ENCODE data around the gene RCVRN. TPM values are rescaled to one million over a fixed set of nuclear protein-coding genes. Genes with fewer than 3 reads are reported as not detected.

The RCVRN gene
- total RNA-seq, 4 donors from 2014 or later = 0.06 to 1.1 (median 0.24) TPM

GRCh38 chr17:9894231-9894630 is 10.8 kb downstream of the RCVRN start:
- no peak for DNase-seq (ENCODE audit: low spot score in 2 of 2)
- TF ChIP-seq CTCF (IDR thresholded peaks at IDR 0.05) = no peak
- TF ChIP-seq POLR2A (IDR thresholded peaks at IDR 0.05) = no peak
- H3K4me3 ChIP-seq (ENCODE audit: low read depth, poor library complexity, severe bottlenecking) = no peak overlapping the region
- intact Hi-C loops (cut with DNase I; ENCODE audit: low total_unique reads) = no loop called here
- 80 to 91% methylated on average over 3 of the region's 3 CpGs for WGBS, 2 donors

- DNase-seq (ENCODE audit: low spot score in 2 of 2) = no peak
- no peak overlapping the region for H3K4me3 ChIP-seq (ENCODE audit: low read depth, poor library complexity, severe bottlenecking)
- WGBS, 2 donors = 43 to 46% methylated on average over 3 of the region's 3 CpGs
- intact Hi-C loops (cut with DNase I; ENCODE audit: low total_unique reads) = no loop called here
- TF ChIP-seq POLR2A (IDR thresholded peaks at IDR 0.05) = no peak
- no peak for TF ChIP-seq CTCF (IDR thresholded peaks at IDR 0.05)
Observed at GRCh38 chr17:9893411-9894012, 11.6 kb downstream of the RCVRN start.

- intact Hi-C loops (cut with DNase I; ENCODE audit: low total_unique reads) = no loop called here
- DNase-seq (ENCODE audit: low spot score in 2 of 2) = no peak
- TF ChIP-seq CTCF (IDR thresholded peaks at IDR 0.05) = no peak
- no peak for TF ChIP-seq POLR2A (IDR thresholded peaks at IDR 0.05)
- 6 to 27% methylated on average over 2 of the region's 2 CpGs for WGBS, 2 donors
- no peak overlapping the region for H3K4me3 ChIP-seq (ENCODE audit: low read depth, poor library complexity, severe bottlenecking)
Observed at GRCh38 chr17:9890124-9890523, 14.9 kb downstream of the RCVRN start.

- TF ChIP-seq POLR2A (IDR thresholded peaks at IDR 0.05) = no peak
- TF ChIP-seq CTCF (IDR thresholded peaks at IDR 0.05) = no peak
- H3K4me3 ChIP-seq (ENCODE audit: low read depth, poor library complexity, severe bottlenecking) = no peak overlapping the region
- intact Hi-C loops (cut with DNase I; ENCODE audit: low total_unique reads) = no loop called here
- WGBS, 2 donors = 73 to 82% methylated on average over 8 of the region's 8 CpGs
- no peak for DNase-seq (ENCODE audit: low spot score in 2 of 2)
Observed at GRCh38 chr17:9887508-9887907, 17.6 kb downstream of the RCVRN start.

- TF ChIP-seq POLR2A (IDR thresholded peaks at IDR 0.05) (no peak), CTCF (IDR thresholded peaks at IDR 0.05) (no peak)
- no peak overlapping the region for H3K4me3 ChIP-seq (ENCODE audit: low read depth, poor library complexity, severe bottlenecking)
- intact Hi-C loops (cut with DNase I; ENCODE audit: low total_unique reads) = no loop called here
- 52 to 63% methylated on average over 5 of the region's 5 CpGs for WGBS, 2 donors
- DNase-seq (ENCODE audit: low spot score in 2 of 2) = no peak
Observed at GRCh38 chr17:9886141-9886930, 18.7 kb downstream of the RCVRN start.

Measured in lower leg skin (tissue), 4 donors.